Ishikawa (cell line): ENCODE measurements around the gene FFAR3.

Experiments
- CEBPB ChIP-seq: IDR thresholded peaks from 2 replicates; pipeline ENCODE4 v1.6.1; 2012
- CREB1 ChIP-seq: IDR thresholded peaks from 2 replicates; pipeline ENCODE4 v1.6.1; 2012; ENCODE audit warnings: low read depth
- EGR1 ChIP-seq: IDR thresholded peaks from 2 replicates; pipeline ENCODE4 v1.6.1; 2012
- EP300 ChIP-seq: IDR thresholded peaks from 2 replicates; pipeline ENCODE4 v1.6.1; 2012; ENCODE audit warnings: borderline replicate concordance
- FOXM1 ChIP-seq: IDR thresholded peaks from 2 replicates; pipeline ENCODE4 v1.6.1; 2012; ENCODE audit warnings: low read depth, borderline replicate concordance
- NFIC ChIP-seq: IDR thresholded peaks from 2 replicates; pipeline ENCODE4 v1.6.1; 2012
- RAD21 ChIP-seq: IDR thresholded peaks from 2 replicates; pipeline ENCODE4 v1.6.1; 2012; ENCODE audit warnings: low read depth
- TAF1 ChIP-seq: IDR thresholded peaks from 2 replicates; pipeline ENCODE4 v1.6.1; 2012; ENCODE audit warnings: low read depth, mild to moderate bottlenecking
- TCF12 ChIP-seq: IDR thresholded peaks from 2 replicates; pipeline ENCODE4 v1.6.1; 2012; ENCODE audit warnings: low read depth
- TEAD4 ChIP-seq: IDR thresholded peaks from 2 replicates; pipeline ENCODE4 v1.6.1; 2012
- YY1 ChIP-seq: IDR thresholded peaks from 2 replicates; pipeline ENCODE4 v1.6.1; 2012; ENCODE audit warnings: low read depth
- ZBTB7A ChIP-seq: IDR thresholded peaks from 2 replicates; pipeline ENCODE4 v1.6.1; 2012; ENCODE audit warnings: low read depth
- TF ChIP-seq, protein P1 (sequence below): IDR thresholded peaks from 2 replicates; pipeline ENCODE4 v1.6.1; 2012
- TF ChIP-seq, protein P2 (sequence below): IDR thresholded peaks from 2 replicates; pipeline ENCODE4 v1.6.1; 2012
- TF ChIP-seq, protein P3 (sequence below): IDR thresholded peaks from 2 replicates; pipeline ENCODE4 v1.6.1; 2012; ENCODE audit warnings: low read depth, mild to moderate bottlenecking

Gene FFAR3

DNA sequence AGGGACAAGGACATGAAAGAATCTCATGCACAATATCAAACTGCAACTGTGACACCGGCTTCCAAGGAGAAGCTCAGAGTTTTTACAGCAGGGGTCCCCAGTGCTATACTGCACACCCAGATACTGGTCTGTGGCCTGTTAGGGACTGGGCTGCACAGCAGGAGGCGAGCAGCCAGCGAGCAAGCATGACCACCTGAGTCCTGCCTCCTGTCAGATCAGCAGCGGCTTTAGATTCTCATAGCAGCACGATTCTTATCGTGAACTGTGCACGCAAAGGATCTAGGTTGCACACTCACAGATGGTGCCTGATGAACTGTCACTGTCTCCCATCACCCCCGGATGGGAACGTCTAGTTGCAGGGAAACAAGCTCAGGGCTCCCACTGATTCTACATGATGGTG, 42.4 kb upstream of the FFAR3 start:
- TF ChIP-seq EGR1 (no peak), CEBPB (no peak), ZBTB7A (no peak), FOXM1 (no peak), YY1 (no peak), TEAD4 (no peak), NFIC (no peak), TAF1 (no peak), TCF12 (no peak), EP300 (no peak), RAD21 (no peak)
- TF ChIP-seq, protein P1, sequence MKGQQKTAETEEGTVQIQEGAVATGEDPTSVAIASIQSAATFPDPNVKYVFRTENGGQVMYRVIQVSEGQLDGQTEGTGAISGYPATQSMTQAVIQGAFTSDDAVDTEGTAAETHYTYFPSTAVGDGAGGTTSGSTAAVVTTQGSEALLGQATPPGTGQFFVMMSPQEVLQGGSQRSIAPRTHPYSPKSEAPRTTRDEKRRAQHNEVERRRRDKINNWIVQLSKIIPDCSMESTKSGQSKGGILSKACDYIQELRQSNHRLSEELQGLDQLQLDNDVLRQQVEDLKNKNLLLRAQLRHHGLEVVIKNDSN = no peak
- TF ChIP-seq, protein P2, sequence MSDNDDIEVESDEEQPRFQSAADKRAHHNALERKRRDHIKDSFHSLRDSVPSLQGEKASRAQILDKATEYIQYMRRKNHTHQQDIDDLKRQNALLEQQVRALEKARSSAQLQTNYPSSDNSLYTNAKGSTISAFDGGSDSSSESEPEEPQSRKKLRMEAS = no peak
- TF ChIP-seq, protein P3, sequence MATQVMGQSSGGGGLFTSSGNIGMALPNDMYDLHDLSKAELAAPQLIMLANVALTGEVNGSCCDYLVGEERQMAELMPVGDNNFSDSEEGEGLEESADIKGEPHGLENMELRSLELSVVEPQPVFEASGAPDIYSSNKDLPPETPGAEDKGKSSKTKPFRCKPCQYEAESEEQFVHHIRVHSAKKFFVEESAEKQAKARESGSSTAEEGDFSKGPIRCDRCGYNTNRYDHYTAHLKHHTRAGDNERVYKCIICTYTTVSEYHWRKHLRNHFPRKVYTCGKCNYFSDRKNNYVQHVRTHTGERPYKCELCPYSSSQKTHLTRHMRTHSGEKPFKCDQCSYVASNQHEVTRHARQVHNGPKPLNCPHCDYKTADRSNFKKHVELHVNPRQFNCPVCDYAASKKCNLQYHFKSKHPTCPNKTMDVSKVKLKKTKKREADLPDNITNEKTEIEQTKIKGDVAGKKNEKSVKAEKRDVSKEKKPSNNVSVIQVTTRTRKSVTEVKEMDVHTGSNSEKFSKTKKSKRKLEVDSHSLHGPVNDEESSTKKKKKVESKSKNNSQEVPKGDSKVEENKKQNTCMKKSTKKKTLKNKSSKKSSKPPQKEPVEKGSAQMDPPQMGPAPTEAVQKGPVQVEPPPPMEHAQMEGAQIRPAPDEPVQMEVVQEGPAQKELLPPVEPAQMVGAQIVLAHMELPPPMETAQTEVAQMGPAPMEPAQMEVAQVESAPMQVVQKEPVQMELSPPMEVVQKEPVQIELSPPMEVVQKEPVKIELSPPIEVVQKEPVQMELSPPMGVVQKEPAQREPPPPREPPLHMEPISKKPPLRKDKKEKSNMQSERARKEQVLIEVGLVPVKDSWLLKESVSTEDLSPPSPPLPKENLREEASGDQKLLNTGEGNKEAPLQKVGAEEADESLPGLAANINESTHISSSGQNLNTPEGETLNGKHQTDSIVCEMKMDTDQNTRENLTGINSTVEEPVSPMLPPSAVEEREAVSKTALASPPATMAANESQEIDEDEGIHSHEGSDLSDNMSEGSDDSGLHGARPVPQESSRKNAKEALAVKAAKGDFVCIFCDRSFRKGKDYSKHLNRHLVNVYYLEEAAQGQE = no peak

DNA sequence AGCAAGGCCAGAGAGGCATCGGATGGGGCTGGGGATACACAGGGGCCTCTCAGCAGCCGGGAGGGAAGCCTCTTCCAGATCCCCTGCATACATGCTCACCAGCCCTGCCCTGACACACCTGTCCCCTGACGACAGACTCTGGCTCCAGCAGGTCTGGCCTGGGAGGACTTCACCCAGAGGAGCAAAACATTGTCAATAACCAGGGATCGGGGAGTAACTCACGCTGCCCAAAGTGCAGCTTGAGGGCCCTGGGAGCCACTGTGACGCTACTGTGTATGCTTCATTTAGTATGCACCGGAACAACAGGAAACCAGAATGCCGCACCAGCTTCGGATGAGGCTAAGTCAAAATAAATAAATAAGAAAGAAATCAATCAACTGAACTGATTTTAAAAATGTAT, 41.7 kb upstream of the FFAR3 start:
- no peak for TF ChIP-seq TCF12
- TF ChIP-seq, protein P2 = no peak
- TF ChIP-seq TEAD4 = no peak
- no peak for TF ChIP-seq TAF1
- no peak for TF ChIP-seq ZBTB7A
- TF ChIP-seq FOXM1 = no peak
- no peak for TF ChIP-seq RAD21
- TF ChIP-seq YY1 = no peak
- TF ChIP-seq, protein P1 = no peak
- TF ChIP-seq NFIC = no peak
- TF ChIP-seq CREB1 = no peak
- TF ChIP-seq, protein P3 = no peak
- no peak for TF ChIP-seq CEBPB
- TF ChIP-seq EP300 = no peak
- no peak for TF ChIP-seq EGR1

DNA sequence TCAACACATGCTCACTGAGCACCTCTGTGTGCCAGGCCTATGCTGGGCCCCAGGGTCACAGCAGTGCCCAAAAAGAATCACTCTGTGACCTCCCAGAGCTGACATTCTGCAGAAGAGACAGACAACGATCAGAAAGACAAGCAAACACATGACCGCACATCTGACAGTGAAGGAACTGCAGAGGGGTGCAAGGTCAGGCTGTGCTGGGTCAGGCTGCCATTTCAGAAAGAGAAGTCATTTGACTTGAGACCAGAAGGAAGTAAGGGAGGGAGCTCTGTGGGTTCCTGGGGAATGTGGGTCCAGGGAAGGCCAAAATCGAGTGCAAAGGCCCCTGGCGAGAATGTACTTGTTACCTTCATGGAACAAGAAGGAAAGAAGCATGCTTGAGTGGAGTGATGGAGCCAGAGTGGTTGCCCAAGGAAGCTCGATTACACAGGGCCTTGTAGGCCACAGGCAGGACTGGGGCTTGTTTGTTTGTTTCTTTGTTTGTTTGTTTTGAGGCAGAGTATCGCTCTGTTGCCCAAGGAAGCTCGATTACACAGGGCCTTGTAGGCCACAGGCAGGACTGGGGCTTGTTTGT, 40.7 kb upstream of the FFAR3 start:
- TF ChIP-seq YY1 = no peak

DNA sequence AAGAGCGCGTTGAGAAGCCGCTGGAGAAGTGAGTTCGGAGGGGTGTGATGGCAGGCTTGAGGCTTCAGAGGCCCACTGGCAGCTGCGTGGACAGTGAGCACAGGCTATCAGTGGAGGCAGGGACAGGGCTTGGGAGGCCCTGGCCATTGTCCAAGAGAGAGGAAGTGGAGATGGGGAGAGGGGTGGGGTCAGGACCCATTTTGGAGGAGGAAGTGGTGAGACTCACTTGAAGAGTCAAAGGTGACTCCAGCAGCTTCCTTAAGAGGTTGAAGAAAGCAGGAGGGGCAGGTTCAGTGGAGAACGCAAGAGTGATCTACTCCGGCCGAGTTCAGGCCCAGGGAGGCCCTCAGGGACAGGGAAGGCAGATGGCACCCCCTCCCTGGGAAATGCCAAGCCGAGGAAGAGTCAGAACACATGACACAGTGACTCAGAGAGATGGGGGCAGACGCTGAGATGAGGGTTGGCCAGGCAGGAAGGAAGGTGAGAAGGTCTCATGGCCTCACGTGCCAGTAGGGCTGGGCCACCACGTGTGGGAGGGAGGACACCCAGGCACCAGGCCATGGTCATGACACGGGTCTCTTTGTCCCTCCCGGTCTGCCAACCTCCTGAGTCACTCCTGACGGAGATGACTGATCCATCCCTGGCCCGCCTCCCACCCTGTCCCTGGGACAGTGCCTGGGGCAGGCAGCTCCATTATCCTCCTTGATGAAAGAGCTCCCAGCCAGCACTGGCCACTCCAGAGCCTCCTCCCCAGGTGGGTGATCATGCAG, 39.4 kb upstream of the FFAR3 start:
- no peak for TF ChIP-seq TCF12
- TF ChIP-seq, protein P1 = peak; percentile 35; the same call in 1 of the 2 replicates
- no peak for TF ChIP-seq CREB1
- TF ChIP-seq, protein P2 = peak; percentile 55

DNA sequence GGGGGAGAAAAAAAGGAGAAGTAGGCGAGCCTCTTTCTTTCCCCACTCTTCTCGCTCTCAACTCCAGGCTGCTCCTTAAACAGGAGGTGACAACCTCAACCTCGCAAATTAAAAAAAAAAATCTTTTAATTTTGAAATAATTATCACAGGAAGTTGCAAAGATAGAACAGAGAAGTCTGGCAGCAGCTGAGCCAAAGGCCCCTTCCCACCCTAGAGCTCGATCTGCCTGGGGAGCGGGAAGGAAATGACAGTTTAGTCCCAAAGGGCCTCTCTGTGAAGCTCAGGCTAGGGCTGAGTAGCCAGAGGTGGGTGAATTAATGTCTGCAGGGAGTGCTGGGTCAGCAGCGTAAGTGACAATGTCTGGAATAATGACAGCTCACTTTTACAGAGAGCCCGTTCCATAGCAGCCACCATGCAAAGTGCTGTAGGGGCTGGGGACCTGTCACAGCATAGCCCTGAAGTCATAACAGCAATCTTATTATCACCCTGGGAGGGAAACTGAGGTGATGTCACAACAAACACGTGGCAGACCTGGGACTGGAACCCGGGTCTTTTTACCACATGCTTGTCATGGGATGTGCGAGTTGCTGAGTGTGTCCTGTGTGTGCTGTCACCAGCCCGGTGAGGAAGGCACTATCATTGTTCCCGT, 38.1 kb upstream of the FFAR3 start:
- TF ChIP-seq ZBTB7A = no peak
- TF ChIP-seq, protein P2 = no peak
- no peak for TF ChIP-seq TCF12
- no peak for TF ChIP-seq RAD21
- TF ChIP-seq NFIC = no peak
- TF ChIP-seq EP300 = no peak
- TF ChIP-seq, protein P1 = no peak
- TF ChIP-seq CEBPB = no peak
- TF ChIP-seq TAF1 = no peak
- TF ChIP-seq FOXM1 = no peak
- TF ChIP-seq EGR1 = no peak
- TF ChIP-seq CREB1 = no peak
- TF ChIP-seq TEAD4 = no peak
- no peak for TF ChIP-seq YY1
- TF ChIP-seq, protein P3 = no peak
